Peyer's patch (tissue), 4 donors: ENCODE measurements around the gene RASA3.

ENCODE experiments used
- CTCF ChIP-seq, 6 experiments: fragments of 450-650 bp in 4 of 6; fragments of 200-600 bp in 2 of 6; sonication (generic) in 1 of 6; IDR thresholded peaks; one replicate each; pipeline ENCODE4 v1.5.1; 2017 to 2019; ENCODE audit warnings: antibody characterized with exemption in 6 of 6, mild to moderate bottlenecking in 3 of 6, moderate library complexity in 1 of 6
- POLR2A ChIP-seq, 2 donors: fragments of 450-650 bp; IDR thresholded peaks; one replicate each; pipeline ENCODE4 v1.5.1; 2017; ENCODE audit warnings: antibody characterized with exemption in 2 of 2, mild to moderate bottlenecking in 2 of 2, moderate library complexity in 2 of 2

GRCh38 chr13:114082849-114083645 lies 49.4 kb downstream of the RASA3 start:
- TF ChIP-seq CTCF (IDR thresholded peaks at IDR 0.05) (no peak), POLR2A (IDR thresholded peaks at IDR 0.05) (no peak)
